DMS 273 treated with DMSO at 0.1 percent for 48 hours (cell line): Measurements from ENCODE around the gene FAS.
"Not testable (repeated sequence)": the region's sequence is repeated elsewhere in the genome, so short reads cannot be mapped to it uniquely, and the experiment has no call there.

Experiments used
- DNase-seq: peaks from one replicate; lab custom pipeline; 2025; lab: John Stamatoyannopoulos, UW

FAS gene

DNA sequence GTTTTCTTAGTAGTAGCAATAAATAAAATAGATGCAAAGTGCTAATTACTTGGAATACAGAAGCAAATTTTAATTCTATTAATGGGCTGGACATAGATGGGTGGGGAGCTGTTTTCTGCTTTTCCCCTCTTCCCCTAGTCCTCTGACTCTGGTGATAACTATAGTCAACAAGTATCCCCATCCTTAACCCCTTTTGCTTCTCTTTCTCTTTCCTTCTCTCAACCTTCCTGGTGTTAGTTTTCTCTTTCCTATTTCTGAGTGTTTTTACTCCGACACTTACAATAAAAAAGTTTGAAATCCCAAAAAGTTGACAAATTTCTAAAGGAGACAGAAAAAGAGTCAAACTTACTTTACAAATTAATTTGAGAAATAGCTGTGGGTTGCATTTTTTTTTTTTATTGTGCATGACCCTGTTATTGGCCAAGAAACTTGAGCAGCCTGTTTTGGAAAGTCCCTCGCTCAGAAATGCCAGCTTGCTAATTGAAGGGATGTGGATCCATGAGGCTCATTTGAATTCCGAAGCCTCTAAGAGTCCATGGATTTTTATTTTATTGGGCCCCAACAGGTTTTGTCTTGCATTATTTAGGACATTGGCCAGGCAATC, 2.4 kb downstream of the FAS start:
- peak; percentile 13 for DNase-seq

GRCh38 chr10:88994019-88994418, 3.4 kb downstream of the FAS start:
- no peak for DNase-seq

GRCh38 chr10:88995156-88995876, 4.7 kb downstream of the FAS start:
- no peak for DNase-seq

DNA sequence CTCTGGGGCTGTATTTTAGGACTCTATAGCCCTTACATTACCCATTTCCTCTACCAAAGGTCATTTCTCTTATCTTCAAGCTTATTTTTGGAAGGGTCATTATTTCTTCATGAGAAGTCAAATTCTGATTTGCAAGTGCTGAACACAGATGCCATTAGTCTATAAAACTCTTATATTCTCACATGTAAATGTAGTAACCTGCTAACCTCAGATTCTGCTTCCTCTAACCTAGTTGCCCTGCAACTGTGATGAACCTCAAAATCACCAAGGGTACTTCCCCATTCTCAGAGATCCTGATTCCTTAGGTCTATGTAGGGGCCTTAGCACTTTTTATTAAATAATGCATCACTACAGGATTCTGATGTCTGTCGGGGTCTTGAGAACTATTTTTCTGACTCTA, 6.3 kb downstream of the FAS start:
- no peak for DNase-seq

DNA sequence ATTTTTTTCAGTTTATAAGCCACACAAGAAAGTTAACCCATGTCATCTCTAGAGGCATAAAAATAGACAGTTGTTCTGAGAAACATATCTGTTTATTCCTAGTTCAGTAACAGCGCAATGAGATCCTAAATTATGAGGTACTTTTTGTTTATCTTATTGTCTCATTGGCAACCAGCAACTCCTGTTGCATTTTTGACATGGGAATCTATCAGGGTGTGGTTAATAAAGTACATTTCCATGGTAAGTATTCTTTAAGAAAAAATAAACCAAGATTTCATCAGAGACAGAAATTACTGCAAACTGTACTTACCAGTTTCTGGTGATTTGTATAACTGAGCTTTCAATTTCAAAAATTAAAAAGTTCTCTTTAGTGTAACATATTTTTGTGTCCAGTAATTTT, 9.0 kb downstream of the FAS start:
- no peak for DNase-seq

- DNase-seq: no peak
Observed at GRCh38 chr10:89001024-89001728, 10.6 kb downstream of the FAS start.

- no peak for DNase-seq
Observed at GRCh38 chr10:89001729-89002072, 11.1 kb downstream of the FAS start.

- no peak for DNase-seq
Observed at GRCh38 chr10:89002226-89002978, 11.8 kb downstream of the FAS start.

- no peak for DNase-seq
Observed at GRCh38 chr10:89003344-89003743, 12.7 kb downstream of the FAS start.

GRCh38 chr10:89007129-89007893, 16.7 kb downstream of the FAS start:
- no peak for DNase-seq

DNA sequence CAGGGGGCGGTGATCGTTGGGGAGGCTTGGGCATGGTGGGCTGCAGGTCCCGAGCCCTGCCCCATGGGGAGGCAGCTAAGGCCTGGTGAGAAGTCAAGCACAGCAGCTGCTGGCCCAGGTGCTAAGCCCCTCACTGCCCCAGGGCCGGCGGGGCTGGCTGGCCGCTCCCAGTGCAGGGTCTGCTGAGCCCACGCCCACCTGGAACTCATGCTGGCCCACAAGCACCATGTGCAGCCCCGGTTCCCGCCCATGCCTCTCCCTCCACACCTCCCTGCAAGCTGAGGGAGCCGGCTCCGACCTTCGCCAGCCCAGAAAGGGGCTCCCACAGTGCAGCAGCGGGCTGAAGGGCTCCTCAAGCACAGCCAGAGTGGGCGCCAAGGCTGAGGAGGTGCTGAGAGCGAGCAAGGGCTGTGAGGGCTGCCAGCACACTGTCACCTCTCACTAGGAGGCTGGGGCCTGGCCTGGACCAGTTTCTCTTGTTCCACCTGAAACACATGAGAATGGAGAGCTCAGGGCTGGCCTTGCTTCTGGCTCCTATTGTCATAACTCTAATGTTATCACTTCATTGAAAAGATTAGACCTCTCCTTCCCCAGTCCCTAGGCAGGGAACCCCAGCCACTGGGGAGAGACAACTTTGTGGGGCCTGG, 28.2 kb downstream of the FAS start:
- not testable (repeated sequence) for DNase-seq

GRCh38 chr10:89019569-89020327, 29.1 kb downstream of the FAS start:
- no peak for DNase-seq

- not testable (repeated sequence) for DNase-seq
Observed at GRCh38 chr10:89021526-89021925, 30.9 kb downstream of the FAS start.

DNA sequence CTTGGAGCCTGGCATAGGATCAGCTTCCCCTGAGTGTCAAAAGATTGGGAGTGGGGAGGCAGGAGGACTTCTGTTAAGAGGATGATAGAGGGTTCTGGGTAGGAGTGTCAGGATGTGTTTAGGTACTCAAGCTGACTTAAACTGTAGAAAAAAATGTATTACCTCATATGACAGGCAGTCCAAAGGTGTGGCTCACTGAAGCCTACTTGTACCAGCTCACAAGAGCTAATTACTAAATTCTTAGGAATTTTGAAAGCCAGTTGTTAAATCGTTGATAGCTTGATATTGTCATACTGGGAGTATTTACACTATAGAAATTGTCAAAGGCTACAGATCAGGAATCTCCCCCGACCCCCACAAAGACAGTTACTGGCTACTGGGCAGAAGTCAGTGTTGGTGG, 32.1 kb downstream of the FAS start:
- DNase-seq: no peak

DNA sequence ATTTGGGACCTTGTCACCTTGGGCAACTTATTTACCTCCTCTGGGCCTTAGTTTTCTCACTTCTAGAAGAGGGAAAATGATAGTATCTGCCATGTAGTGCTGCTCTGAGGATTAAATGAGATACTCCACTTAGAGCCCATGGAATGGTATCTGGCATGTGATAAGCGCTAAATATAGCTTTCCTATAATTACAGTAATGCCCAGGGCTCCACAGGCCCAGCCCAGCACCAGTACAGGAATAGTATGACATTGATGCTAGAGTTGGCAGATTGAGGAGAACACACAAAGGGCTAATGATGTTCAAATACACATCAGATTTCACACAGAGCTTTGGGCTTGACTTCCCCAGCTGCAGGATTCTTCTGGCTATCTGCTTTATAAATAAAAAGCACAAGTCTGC, 34.9 kb downstream of the FAS start:
- no peak for DNase-seq

DNA sequence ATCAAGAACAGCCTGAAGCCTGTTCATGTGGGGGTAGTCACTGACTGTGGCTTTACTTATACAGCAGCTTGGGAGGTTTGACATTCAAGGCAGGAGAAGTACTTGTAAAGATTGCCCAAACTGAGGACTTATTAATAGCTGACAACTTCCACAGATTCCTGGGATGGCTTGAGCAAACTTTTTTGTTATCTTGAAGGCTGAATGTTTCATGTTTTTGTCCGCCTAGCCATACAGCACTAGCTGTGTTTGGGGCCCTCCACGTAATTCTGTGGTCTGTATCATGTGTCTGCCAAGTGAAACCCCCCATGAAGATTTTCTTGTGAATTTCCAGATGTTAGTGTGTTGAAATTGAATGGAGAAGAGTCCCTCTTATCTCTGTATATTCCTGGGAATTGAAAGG, 38.6 kb downstream of the FAS start:
- DNase-seq: no peak

GRCh38 chr10:89029785-89030437, 39.3 kb downstream of the FAS start:
- DNase-seq: peak; percentile 10

DNA sequence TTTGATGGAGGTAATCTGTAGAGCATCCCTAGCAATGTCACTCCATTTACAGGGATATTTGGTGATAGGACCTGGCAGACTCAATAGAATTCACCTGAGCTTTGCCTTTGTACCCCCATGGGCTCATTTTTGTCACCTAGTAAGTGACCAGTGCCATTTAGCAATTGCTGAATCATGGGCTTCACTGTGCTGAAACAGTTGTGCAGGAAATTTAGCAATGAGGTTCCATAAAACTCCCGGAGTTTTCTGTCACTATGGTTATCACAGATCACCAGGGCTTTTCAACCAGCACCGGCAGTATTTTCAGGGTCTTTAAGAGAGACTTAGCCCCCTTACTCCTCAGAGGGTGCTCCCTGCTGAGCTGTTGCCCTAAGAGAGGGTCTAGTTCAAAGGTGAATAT, 40.2 kb downstream of the FAS start:
- DNase-seq: no peak

- no peak for DNase-seq
Observed at GRCh38 chr10:89032141-89032891, 41.7 kb downstream of the FAS start.
